Stimulated activated CD4-positive, alpha-beta T cell treated with anti-CD3 and anti-CD28 coated beads, Interleukin-4, amount 100 ng/mL, for 48 hours (primary cell): Measurements from ENCODE around the gene CCDC148.

Experiments used
- DNase-seq, 2 donors: peaks; one replicate each; pipeline ENCODE4 v3.0.0-alpha.2; 2020; ENCODE audit warnings: low read depth in 2 of 2

The CCDC148 gene

GRCh38 chr2:158212301-158212700 is 244.3 kb downstream of the CCDC148 start:
- no peak for DNase-seq

- no peak for DNase-seq
Observed at GRCh38 chr2:158211502-158211901, 245.1 kb downstream of the CCDC148 start.

GRCh38 chr2:158207354-158207753 is 249.2 kb downstream of the CCDC148 start:
- DNase-seq = no peak

- DNase-seq = no peak
Observed at GRCh38 chr2:158205215-158205614, 251.3 kb downstream of the CCDC148 start.

- DNase-seq = no peak
Observed at GRCh38 chr2:158204741-158205165, 251.8 kb downstream of the CCDC148 start.

- DNase-seq = no peak
Observed at GRCh38 chr2:158202161-158202815, 254.3 kb downstream of the CCDC148 start.

- DNase-seq = no peak
Observed at GRCh38 chr2:158199928-158200650, 256.5 kb downstream of the CCDC148 start.

- no peak for DNase-seq
Observed at GRCh38 chr2:158197940-158198339, 258.6 kb downstream of the CCDC148 start.

GRCh38 chr2:158194229-158194628 is 262.3 kb downstream of the CCDC148 start:
- DNase-seq = no peak

- no peak for DNase-seq
Observed at GRCh38 chr2:158192515-158193443, 263.8 kb downstream of the CCDC148 start.

- peak in 1 of 2 donors; percentile 11 for DNase-seq
Observed at GRCh38 chr2:158191076-158191895, 265.3 kb downstream of the CCDC148 start.

GRCh38 chr2:158189526-158189925 is 267.0 kb downstream of the CCDC148 start:
- DNase-seq = no peak

- no peak for DNase-seq
Observed at GRCh38 chr2:158187908-158188307, 268.6 kb downstream of the CCDC148 start.

GRCh38 chr2:158184556-158185343 is 271.8 kb downstream of the CCDC148 start:
- DNase-seq = no peak

- no peak for DNase-seq
Observed at GRCh38 chr2:158184001-158184400, 272.6 kb downstream of the CCDC148 start.

GRCh38 chr2:158182676-158183295 is 273.8 kb downstream of the CCDC148 start:
- DNase-seq = no peak

- no peak for DNase-seq
Observed at GRCh38 chr2:158181171-158181570, 275.4 kb downstream of the CCDC148 start.

GRCh38 chr2:158179660-158180059 is 276.9 kb downstream of the CCDC148 start:
- DNase-seq = no peak

- DNase-seq = no peak
Observed at GRCh38 chr2:158178646-158179045, 277.9 kb downstream of the CCDC148 start.

- no peak for DNase-seq
Observed at GRCh38 chr2:158174956-158175355, 281.6 kb downstream of the CCDC148 start.
